Measurements from ENCODE around the gene PRDX2.

The PRDX2 gene

DNA sequence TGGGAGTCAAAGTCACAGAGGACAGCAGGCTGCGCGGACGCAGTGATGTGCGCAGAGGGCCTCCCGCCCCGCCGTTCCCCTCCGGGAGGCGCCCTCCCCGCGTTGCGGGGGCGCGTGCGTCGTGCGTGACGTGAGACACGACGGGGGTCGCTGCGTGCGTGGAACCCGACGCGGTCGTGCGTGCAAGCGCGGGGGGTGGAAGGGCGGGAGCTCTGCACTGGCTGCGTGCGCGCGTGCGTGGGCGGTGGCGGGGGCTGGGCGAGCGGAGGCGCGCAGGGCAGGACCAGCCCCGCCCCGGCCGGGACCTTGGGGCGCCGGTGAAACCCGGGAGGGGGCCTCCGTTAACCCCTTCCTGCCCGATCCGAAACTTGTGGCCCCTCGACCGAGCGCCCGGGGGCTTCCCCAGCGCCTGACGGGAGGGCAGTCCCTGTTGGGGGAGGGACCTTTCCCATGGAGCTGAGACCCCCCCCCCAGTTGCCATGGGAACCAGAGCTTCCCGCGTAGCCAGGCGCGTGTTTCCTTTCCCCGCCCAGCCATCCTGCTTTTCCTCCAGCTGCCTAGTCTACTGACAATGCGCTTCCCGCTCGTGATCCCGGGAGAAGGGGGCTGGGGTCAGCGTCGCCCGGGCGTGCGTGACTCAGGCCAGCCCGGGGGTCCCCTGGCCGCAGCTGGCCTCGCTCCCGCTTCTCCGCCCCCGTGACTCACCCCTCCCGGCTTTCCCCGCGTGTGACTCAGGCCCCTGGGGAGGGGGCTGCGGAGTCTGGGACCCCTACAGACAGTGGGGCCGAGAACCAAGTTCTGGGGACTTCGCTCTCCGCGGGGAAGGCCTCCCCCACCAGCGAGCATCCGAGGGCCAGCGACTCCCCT is 18.9 kb downstream of the PRDX2 start:
- no peak for TF ChIP-seq GATA2 (IDR thresholded peaks at IDR 0.05; ENCODE audit: low read depth, low read length)
- TF ChIP-seq GATA3 (IDR thresholded peaks at IDR 0.05; ENCODE audit: low read depth, low read length), result no peak

DNA sequence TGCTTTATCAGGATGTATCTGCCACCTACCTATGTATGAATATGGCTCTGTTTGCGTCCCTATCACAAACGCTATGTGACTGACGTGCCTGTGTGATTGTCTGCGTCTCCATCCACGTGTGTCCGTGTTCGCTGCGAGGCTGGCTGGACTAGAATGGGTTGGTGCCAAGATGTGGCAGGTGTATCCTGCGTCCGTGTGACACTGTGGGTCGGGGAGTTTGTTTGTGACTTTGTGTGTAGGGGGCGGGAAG is 19.5 kb downstream of the PRDX2 start:
- no peak for TF ChIP-seq GATA2 (IDR thresholded peaks at IDR 0.05; ENCODE audit: low read depth, low read length)
- no peak for TF ChIP-seq GATA3 (IDR thresholded peaks at IDR 0.05; ENCODE audit: low read depth, low read length)

DNA sequence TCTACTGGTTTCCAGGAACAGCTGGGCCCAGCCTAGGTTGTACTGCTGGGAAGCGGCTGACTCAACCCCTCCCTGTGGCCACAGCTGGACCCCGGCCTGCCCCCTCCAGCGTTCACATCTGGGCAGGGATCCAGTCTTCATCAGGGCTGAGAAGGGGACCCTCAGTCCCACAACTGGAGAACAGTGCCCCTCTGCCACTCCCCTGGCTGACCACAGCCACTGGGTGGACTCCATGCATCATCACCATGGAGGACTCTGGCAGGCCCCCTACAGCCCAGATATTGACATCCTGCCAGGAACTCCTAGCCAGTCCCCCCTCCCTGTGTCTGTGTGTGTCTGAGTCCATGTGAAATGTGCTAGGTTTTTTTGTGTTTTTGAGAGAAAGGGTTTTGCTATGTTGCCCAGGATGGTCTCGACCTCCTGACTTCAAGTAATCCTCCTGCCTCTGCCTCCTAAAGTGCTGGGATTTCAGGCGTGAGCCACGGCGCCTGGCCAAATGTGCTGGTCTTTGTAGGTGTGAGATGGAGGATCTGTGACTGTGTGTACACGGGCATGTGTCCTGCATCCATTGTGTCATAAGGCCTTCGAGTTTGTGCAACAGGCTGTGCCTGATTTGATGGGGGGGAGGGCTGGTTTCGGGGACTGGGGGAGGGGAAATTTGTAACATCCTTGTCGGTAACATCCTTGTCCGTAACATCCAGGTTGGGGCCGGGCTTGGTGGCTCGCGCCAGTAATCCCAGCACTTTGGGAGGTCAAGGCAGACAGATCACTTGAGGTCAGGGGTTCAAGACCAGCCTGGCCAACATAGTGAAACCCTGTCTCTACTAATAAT is 22.2 kb downstream of the PRDX2 start:
- no peak for TF ChIP-seq GATA2 (IDR thresholded peaks at IDR 0.05; ENCODE audit: low read depth, low read length)
- TF ChIP-seq GATA3 (IDR thresholded peaks at IDR 0.05; ENCODE audit: low read depth, low read length), result no peak

DNA sequence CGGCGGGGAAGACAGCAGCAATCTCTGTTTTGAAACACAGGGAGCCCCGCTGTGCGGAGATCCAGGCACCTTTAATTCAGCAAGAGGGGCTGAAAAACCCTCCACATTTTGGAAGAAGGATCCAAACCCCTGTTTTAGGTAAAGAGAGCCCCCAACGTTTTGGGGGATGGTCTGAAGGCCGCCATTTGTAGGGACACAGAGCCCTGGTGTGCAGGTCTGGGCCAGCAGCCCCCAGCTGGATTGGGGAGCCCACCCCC is 22.8 kb downstream of the PRDX2 start:
- no peak for TF ChIP-seq GATA2 (IDR thresholded peaks at IDR 0.05; ENCODE audit: low read depth, low read length)
- TF ChIP-seq GATA3 (IDR thresholded peaks at IDR 0.05; ENCODE audit: low read depth, low read length), result no peak

DNA sequence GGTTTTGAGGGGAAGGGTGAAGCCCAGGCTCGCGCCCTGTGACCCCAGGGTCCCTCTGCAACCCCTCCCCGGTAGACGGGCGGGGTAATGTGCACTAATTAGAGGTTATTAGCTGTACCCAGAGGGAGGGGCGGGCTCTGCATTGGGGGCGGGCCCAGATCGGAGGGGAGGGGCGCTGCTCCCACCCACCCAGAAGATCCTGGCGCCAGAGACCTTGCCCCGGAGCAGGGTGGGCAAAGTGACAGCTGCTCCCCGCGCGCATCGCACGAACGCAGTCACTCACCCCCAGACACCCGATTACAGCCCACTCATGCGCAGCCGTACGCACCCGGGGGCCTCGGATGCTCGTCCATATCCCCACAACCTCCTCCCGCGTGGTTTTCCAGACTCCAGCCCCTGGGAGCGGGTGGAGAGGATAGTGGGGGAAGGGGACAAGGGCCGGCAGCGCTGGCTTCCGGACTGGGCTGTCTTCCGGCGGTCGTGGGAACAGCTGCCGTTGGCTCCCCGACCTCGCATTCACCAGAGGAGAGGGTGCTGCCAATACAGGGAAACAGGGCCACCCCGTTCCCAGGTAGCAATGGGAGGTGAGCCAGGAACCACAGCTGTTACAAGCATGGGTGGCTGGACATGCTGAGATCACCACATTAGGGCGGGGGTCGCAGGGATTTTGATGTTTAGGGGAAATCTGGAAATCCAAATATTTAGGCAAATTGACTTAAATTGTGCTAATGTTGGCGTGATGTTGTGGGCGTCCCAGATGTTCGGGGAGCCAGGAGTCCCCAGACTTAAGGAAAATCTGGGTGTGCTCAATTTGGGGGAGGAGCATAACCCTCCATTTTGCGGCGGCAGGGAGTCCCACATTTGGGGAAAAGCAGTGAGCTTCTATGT is 23.3 kb downstream of the PRDX2 start:
- TF ChIP-seq GATA3 (IDR thresholded peaks at IDR 0.05; ENCODE audit: low read depth, low read length) (no peak), GATA2 (IDR thresholded peaks at IDR 0.05; ENCODE audit: low read depth, low read length) (0 out of 2 replicates have a peak, but pooled peaks have one; percentile 12)

DNA sequence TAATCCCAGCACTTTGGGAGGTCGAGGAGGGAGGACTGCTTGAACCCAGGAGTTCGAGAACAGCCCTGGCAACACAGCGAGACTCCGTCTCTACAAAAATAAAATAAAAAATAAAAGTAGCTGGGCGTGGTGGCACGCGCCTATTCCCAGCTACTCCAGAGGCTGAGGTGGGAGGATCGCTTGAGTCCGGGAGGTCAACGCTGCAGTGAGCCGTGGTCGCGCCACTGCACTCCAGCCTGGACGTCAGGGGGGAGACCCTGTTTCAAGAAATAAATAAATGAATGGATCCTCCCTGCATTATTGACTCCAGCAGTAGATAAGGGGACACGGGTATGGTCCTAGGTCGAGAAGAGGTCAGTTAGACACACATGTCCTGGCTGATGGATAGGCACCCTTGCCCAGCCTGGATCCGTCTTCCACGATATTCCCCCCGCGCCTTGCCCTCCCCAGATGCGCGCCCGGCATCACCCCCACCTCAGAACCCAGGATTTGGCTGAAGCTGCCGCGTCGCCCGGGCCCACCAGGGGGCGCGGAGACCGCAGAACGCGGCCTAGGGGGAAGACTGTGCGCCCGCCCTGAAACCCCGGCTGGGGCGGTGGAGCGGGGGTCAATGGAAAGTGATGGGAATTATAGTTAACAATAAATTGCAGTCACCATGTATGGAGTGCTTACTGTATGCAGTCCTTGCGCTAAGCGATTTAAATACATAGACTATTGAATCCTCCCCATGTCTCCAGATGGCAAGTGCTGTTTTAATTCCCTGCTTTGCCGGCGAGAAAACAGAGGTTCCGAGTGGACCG is 24.2 kb downstream of the PRDX2 start:
- no peak for TF ChIP-seq GATA3 (IDR thresholded peaks at IDR 0.05; ENCODE audit: low read depth, low read length)
- TF ChIP-seq GATA2 (IDR thresholded peaks at IDR 0.05; ENCODE audit: low read depth, low read length), result no peak

DNA sequence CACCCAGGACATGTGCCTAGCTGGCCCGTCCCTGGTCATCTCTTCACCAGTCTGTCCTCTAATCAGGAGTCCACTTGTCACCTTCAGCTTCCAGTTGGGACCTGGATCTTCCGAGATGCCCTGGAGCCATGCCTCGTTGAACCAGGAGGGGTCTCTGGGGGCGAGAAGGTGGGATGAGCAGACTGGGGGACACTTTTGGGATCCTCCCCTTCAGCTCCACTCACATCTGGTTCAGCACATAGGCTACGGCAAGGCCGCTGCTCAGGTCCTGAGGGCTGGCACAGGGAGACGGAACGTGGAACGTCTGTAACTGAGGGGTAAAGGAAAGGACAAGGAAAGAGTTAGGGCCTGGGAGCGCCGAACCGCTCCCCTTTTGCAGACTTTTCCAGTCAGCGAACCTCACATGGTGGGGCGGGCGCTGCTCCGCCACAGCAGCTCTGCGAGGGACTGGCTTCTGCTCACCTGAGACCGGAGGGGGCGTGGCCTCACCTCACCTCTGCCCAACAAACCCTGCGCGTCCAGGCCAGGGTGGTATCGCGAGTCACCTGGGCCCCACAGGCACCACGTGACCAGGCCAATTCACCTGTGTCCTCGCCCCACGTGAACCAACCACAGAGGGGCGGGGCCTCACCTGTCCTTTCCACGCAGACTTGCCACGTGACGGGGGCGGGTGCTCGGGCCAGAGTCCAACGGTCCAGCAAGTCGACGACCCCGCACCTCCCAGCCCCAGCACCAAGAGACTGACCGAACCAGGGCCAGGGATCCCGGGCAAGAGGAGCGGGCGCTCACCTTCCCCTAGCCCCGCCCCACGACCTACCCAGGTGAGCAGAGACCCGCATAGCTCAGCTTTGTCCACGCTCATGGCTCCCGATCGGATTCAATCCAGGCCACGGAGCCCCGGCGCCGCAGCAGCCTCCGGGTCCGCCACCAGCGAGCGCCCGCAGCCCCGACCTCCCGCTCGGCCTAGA is 26.7 kb downstream of the PRDX2 start, which contains the start of gene HOOK2:
TSS of gene HOOK2 (minus strand) at position 965 of the 968 bp plus-strand sequence. CDS start at position 862, 103 bp downstream.
- no peak for TF ChIP-seq GATA3 (IDR thresholded peaks at IDR 0.05; ENCODE audit: low read depth, low read length)
- no peak for TF ChIP-seq GATA2 (IDR thresholded peaks at IDR 0.05; ENCODE audit: low read depth, low read length)

DNA sequence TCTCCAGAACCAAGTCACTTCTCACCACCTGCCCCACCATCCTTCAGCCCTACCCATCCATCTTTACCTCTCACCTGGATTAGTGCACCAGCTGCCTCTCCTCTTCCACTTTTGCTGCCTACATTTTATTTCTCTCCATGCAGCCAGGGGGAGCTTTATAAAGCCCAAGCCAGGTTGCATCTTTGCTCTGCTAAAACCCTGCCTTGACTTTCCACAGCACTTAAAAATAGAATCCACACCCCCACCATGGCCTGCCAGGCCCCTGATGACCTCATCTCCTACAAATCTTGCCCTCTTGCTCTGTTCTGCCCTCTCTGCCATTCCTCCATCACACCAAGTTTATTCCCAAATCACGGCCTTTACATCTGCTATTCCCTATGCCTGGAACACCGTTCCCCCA is 28.0 kb downstream of the PRDX2 start:
- TF ChIP-seq GATA2 (IDR thresholded peaks at IDR 0.05; ENCODE audit: low read depth, low read length) (no peak), GATA3 (IDR thresholded peaks at IDR 0.05; ENCODE audit: low read depth, low read length) (no peak)

DNA sequence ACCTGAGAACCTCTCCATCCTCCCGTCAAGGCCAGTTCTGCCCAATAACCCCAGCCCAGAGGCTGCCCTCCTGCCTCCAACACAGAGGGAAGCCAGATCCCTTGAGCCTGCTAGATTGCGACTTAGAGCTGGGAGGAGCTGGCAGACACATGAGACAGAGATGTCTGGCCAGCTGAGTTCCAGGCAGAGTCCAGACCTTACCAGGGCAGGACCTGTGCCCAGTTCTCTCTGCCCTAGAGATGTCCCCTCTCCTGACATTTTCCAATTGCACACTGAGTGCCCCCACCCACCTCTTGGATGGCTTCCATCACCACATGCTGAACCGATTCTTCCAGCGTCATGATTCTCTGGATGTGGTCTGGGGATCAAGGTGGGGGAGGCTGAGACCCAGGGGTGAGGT is 29.3 kb downstream of the PRDX2 start:
- TF ChIP-seq GATA3 (IDR thresholded peaks at IDR 0.05; ENCODE audit: low read depth, low read length) (no peak), GATA2 (IDR thresholded peaks at IDR 0.05; ENCODE audit: low read depth, low read length) (no peak)

DNA sequence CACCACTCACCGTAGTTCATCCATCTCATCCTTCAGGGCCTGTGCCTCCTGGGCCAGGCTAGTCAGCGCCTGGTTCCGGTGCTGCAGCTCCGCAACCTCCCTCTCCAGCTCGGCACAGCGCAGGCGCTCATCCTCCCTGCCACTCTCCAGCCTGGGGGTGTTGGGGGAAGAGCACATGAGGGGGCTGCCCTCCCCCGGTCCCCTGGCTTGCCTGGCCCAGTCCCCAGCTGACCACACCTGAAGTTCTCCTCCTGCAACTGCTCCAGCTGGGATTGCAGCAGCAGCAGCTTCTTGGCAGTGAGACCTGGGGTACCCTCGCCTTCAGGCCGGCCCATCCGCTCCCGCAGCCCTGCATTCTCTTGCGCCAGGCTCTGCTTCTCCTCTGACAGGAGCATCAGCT is 30.7 kb downstream of the PRDX2 start:
- TF ChIP-seq GATA2 (IDR thresholded peaks at IDR 0.05; ENCODE audit: low read depth, low read length) (no peak), GATA3 (IDR thresholded peaks at IDR 0.05; ENCODE audit: low read depth, low read length) (no peak)

DNA sequence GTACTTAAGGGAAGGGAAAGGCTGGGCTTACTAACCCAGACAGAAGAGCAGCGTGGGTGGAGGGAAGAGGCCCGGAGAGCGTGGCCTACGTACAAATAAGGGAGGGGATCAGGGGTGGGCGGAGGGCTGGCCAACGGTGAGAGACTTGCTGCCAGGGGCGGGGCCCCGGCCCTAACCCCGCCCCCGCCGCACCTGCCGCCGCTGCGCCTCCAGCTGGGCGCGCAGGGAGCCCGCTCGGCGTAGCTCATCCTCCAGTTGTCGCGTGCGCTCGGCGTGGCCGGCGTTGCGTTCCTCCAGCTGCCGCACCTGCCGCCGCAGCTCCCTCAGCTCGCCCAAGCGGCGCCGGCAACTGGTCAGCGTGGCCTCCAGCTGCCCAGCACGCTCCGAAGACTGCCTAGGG is 31.9 kb downstream of the PRDX2 start:
- TF ChIP-seq GATA2 (IDR thresholded peaks at IDR 0.05; ENCODE audit: low read depth, low read length), result no peak
- no peak for TF ChIP-seq GATA3 (IDR thresholded peaks at IDR 0.05; ENCODE audit: low read depth, low read length)

DNA sequence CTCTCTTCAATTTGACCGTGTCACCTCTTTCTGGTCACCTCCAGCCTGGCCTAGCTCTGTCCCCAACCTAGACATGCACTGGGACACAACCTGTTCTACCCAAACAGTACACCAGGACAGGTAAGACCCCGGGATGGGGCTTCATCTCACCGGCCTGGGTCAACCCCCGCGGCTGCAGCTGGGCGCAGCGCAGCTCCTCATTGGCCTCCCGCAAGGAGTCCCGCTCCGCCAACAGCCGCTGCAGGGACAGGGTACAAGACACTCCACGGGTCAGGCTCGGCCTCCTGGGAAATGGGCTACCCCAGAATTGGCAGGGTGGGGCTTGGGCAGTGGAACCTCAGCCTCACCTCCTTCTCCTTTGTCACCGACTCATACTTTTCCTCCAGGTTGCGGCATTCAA is 33.9 kb downstream of the PRDX2 start:
- no peak for TF ChIP-seq GATA3 (IDR thresholded peaks at IDR 0.05; ENCODE audit: low read depth, low read length)
- no peak for TF ChIP-seq GATA2 (IDR thresholded peaks at IDR 0.05; ENCODE audit: low read depth, low read length)

Measured in SH-SY5Y (cell line).